HG03103 (cell line): ENCODE data around the gene PCCB.

Experiments
- ATAC-seq: cut with Tn5 transposase; IDR thresholded peaks from one replicate; pipeline ENCODE4 v1.9.1; 2021; ENCODE audit warnings: low read depth; ENCODE audit not compliant: unreplicated experiment

PCCB gene

GRCh38 chr3:136378011-136378410, 127.9 kb downstream of the PCCB start:
- no peak for ATAC-seq
